ENCODE measurements around the gene TLR7.

DNA sequence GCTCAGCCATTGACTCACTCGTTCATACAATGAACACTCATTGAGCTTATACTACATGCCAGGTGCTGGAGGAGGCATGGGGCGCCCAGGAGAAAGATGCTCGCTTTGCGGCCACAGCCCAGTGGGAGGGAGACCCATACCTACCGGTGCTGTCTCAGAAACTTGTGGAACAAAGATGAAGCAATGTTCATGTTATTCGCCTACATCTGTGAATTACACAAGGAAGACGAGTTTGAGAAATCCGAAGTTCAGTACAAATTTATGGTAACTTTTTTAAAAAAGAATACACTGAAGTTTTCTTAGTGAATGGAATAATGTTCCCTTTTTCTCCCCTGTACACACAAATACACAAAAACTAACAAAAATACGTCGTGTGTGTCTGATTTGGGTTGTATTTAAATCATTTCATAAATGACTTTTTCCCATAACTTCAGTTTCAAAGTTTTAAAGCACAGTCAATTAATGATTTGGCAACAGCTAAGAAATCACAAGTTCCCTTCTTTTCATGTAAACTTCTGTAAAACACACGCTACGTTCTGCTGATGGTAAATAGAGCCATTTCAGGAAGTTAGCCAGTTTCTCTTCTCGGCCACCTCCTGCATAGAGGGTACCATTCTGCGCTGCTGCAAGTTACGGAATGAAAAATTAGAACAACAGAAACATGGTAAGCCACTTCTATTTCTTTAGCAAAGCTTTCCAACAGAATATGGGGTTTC lies 39.3 kb downstream of the TLR7 start, which contains the start of gene TLR8:
- TF ChIP-seq CEBPB (IDR thresholded peaks at IDR 0.05) (no peak), POLR2AphosphoS2 (conservative IDR thresholded peaks at IDR 0.05; ENCODE audit: low read length) (no peak)
- TF ChIP-seq, protein P1, sequence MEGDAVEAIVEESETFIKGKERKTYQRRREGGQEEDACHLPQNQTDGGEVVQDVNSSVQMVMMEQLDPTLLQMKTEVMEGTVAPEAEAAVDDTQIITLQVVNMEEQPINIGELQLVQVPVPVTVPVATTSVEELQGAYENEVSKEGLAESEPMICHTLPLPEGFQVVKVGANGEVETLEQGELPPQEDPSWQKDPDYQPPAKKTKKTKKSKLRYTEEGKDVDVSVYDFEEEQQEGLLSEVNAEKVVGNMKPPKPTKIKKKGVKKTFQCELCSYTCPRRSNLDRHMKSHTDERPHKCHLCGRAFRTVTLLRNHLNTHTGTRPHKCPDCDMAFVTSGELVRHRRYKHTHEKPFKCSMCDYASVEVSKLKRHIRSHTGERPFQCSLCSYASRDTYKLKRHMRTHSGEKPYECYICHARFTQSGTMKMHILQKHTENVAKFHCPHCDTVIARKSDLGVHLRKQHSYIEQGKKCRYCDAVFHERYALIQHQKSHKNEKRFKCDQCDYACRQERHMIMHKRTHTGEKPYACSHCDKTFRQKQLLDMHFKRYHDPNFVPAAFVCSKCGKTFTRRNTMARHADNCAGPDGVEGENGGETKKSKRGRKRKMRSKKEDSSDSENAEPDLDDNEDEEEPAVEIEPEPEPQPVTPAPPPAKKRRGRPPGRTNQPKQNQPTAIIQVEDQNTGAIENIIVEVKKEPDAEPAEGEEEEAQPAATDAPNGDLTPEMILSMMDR (IDR thresholded peaks at IDR 0.05) = no peak

Measured in A549 (cell line).